ENCODE data around the gene PPP1R15B.
A peak's percentile ranks its signal among the peaks of the same experiment; 100 is the strongest.

PPP1R15B gene

DNA sequence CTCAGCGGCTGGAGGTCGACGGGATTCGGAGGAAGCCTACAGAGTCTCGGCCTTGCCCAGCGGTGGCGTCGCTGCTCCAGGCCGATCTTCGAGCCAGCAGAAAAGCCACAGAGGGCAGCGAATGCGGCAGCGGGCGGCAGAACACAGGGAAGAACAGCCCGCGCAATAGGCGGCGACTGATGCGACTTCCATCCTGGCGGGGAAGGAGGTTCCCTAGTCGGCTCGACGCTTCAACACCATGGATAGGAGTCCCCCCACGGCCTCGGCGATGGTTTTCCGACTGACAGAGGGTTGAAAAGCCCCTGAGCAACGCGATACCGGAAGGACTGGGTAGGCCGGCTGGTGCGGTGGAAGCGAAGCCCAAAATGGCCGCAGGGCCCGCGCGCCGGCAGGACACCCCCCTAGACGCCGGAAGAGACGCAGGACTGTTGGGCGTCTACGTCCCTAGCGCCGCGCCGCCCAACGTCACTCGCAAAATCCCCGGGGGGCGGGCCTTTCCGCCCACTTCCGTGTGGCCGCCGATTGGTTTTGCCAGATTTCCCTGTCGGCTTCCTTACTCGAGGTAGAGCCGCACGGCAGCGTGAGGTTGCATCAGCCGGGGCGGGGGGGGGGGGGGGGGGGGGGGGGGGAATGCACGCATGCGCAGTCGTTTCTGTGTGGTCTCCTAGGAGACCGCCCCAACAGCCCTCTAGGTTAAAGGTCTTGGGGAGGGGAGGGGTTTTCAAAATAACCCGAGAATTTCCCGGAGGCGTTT lies at the start of gene PPP1R15B:
PPP1R15B (minus strand) TSS at position 367 of the 754 bp plus-strand sequence. CDS start 406 bp downstream, outside the sequence.
- DNase-seq, result peak; percentile 97

DNA sequence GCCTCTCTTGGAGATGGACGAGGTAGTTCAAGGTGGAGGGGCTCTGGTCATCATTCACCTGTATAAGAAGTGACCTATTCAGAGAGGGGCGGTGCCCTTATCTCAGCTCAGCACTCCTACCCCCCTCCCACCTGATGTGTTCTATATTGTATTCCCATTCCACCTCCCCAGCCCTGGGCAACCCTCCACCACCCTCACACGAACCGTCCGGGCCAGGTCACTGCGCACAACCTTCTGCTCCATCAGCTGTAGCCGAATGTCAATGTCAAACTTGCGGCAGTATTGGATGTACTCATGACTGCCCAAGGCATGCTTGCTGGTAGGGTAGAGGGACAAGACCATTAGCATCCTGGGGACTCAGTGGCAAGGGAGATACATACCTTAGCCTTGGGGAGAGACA lies 48.7 kb upstream of the PPP1R15B start:
- DNase-seq, result no peak

DNA sequence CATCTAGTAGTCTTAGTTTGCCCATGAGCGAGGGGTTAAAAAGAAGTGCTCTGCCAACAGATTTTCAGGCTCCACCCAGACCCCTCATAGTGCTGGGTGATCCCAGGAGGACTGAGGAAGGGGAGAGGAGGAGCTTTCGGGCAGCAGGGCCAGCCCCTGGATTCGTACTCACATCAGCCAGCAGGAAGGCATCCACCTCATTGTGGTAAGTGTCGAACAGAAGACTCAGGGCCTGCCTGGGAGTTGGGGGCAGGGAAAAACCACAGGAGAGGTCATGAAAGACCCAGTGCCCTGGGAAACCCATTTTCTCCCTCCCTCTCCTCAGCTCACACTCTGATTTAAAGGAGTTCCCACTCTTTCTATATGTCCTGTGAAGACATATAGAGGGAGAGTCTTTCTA lies 48.1 kb upstream of the PPP1R15B start:
- DNase-seq, result no peak

DNA sequence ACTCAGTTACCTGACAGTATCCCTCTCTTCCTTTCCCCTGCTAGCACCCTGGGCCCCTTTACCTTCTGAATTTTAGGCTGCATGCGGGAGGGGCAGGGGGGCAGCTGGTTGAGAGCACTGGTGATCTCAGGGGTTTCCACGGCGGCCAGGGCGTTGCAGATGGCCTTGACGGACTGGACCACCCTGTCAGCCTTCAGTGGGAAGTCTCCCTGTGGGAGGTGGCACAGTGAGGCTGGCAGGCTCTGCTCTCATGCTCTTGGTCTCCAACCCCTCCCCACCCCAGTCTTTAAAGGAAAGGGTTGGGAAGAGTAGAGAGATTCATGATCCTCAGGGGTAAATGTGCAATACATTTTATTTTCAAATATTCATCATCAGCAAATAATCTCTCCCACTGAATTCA lies 46.0 kb upstream of the PPP1R15B start:
- DNase-seq, result no peak

DNA sequence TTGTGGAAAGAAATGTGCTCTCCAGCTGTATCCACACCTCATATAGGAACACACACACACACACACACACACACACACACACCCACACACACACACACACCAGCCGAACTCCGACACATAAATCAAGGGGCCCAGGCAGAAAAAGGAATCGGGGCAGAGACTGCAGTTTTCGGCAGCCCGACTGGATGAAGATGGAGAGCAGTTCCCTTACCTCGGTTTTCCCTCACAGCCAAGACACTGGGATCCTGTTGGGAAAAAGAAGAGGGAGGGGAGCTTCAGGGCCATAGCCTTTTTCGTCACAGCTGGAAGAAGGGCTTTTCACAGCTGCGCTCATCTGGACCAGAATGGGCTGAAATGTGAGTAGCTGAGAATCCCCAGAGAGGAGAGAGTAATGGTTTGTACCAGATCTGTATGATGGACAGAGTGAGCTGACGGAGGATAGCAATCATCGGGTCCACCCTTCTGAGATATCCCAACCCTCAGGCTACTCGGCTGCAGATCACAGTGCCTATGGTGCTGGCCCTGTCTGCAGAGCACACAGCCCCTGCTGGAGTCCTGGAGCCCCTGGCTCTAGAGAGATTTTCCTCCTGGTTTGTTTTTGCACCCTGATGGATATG lies 45.3 kb upstream of the PPP1R15B start:
- no peak for DNase-seq

DNA sequence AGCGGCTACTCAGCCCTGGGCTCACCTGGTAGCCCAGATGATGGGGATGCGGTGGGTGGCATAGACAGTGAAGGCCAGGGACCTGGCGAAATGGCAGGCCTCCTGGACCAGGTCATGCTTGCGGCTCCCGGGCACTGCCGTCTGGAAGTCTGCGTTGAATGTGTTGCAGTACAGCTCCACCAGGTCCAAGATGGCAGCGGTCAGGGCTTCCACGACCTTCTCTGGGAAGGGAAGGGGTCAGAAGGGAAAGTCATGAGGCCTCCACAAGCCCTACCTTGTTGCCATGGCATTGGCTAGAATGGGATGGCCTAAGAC lies 44.2 kb upstream of the PPP1R15B start:
- no peak for DNase-seq

DNA sequence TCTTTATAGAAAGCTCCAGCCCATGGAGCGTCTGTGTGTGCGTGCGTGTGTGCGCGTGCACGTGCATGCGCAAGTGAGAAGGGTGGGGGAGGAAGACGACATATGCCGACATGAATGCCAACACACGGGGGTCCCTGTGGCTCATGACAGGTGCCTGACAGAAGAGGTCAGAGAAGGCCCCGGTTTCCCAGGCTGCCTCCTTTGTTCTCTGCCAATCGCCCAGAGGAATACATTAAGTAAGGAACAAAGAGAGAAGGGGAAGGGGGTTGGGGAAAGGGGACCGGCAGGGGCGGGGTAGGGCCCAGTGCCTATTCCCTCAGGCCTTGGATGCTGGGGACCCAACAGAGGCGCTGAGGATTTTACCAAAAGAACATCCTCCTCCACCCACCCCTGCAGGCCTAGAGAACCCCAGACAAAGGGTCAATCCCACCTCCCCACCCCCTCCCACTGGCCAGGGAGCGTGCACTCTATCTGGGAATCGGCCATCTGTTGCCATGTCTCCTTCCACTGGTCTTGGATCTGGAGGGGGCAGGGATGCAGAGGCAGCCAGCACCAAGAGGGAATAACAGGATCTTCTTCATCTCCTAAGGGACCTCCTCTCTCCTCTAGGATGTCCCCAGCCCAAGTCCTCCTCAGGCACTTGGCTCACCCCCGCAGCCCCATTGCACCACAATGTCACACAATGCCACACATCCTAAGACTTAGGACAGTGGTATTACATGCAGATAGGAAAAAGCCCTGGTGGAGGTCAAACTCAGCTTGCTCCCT lies 43.6 kb upstream of the PPP1R15B start:
- DNase-seq, result no peak

DNA sequence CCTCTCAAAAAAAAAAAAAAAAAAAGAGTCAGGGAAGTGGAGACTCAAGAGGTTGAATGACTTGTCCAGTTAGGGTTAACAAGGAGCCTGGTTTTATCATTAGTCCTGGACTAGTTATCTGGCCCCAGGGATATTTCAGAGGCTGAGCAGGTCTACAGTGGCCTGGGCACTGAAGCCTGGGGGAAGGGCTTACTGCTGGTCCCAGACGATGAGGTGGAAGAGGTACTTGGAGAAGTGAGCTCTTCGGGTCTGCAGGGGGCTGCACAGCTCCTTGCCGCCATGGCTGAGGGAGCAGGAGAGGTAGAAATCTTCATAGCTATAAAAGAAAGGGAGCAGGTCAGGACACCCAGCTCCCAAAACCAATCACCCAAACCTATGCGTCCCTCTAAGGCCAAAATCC lies 42.9 kb upstream of the PPP1R15B start:
- DNase-seq, result no peak

DNA sequence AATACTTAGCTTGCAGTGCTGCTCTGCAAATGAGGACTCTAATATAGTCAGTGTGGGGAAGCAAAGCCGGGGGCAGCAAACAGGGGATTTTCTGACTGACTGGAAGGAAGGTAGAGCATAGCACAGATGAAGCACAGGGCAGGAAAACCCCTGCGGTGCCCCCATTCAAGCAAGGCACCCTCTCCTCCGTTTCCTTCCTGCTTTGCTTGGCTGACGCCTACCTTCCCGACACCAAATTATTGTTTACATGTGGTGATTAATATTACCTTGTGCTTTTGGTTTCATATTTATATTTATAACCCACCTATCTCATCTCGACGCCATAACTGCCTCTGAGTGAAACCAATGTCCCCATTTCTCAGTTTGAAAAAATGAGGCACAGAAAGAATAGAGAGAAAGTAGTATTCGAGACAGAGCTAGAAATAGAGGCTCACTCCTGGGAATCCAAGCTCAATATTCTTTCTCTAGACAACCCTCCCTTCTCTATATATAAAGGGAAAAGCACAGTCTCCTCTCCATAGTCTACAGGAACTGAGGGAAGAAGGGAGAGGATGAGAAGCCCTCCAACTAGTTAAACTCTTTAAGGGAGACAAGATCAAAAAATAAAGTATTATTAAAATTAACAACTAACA lies 41.6 kb upstream of the PPP1R15B start:
- DNase-seq, result peak; percentile 78

DNA sequence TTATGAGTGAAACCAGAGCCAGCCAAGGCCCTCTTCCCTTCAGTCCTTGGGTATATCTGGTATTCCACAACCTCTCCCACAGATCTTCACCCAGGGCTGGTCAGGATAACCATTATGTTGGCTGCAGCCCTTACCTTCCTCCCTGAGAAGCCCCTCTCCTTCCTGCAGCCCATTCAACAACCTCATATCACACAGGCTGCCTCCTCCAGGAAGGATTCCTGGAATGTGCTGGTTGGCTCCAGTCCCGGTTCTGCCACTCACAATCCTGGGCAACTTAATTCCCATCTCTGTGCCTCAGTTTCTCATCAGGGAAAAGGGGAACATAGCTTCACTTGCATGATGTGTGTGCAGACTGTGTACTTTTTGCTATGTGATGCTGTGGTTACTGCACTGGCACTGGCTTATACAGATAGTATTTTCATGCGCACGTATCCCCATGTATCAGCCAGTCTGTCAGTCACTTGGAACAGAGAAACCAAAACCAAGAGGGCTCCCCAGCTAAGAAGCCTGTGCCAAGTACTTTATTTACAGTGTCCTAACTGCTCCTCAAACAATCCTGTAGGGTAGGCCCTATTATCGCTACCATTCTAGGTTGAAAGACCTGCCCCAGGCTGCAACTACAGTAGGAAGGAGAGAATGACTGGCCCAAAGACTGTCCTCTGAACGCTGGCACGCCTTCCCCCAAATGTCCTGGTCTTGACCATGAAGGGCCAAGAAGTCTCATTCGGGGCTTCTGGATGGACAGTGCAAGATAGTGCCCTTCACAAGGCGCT lies 39.9 kb upstream of the PPP1R15B start:
- no peak for DNase-seq

DNA sequence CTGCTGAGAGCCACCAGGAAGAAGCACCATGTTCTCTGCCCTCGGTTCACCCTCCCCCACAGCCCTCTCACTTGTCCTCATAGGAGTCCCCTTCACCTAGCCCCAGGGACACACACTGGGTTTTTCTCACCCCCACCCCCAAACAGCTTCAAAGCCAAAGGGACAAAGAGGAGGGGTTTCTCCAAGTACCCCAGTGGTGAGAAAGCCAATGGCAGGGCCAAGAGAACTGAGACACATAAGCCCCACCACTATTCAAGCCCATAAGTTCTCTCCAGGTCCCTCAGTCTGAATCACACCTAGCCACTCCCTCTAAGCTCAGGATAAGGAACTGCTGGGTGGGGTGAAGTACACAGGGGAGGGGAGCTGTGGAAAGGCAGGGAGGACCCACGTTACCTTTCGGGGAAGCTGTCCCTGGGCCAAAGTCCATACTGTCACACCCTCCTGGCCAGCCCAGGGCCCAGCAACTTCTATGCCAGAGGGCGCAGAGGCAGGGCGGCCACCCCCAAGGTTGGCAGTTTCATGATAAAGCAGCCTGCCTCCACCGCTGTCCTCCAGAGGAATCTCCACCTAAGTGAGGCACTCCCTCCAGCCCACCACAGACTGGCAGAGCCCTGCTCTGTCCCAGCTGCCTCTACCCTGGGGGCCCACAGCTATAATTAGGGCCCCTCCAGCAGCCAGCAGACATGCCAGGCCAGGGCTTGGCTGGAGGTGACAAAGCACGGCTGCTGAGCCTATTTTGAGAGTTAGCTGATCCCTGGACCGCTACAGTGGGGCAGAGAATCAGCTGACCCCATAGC lies 39.0 kb upstream of the PPP1R15B start:
- no peak for DNase-seq

DNA sequence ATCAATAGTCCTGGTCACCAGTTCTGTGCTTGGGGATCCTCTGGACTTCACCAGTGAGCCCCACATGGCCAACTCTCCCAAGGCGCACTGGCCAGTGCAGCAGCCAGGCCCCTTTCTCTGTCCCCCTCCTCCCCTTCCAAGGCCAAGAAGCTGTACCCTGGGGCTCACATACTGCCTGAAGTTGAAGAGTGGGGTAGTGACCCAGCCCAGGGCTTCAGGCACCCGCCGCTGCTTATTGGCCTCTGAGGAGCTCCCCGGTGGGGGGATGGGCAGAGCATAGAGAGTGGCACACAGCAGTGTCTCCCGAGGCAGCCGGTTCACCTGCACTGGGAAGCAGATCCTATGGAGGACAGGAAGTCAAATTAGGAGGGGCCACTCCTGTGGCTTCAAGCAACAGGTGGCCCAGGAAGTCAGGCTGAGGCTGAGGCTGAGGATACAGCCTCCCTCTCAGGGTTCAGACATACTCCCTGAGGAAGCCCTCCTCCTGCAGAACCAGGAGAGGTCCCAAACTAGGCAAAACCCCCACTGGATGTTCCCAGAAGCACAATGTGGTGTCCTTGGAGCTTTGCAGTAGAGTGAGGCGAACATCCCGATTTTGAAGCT lies 38.2 kb upstream of the PPP1R15B start:
- DNase-seq, result no peak

DNA sequence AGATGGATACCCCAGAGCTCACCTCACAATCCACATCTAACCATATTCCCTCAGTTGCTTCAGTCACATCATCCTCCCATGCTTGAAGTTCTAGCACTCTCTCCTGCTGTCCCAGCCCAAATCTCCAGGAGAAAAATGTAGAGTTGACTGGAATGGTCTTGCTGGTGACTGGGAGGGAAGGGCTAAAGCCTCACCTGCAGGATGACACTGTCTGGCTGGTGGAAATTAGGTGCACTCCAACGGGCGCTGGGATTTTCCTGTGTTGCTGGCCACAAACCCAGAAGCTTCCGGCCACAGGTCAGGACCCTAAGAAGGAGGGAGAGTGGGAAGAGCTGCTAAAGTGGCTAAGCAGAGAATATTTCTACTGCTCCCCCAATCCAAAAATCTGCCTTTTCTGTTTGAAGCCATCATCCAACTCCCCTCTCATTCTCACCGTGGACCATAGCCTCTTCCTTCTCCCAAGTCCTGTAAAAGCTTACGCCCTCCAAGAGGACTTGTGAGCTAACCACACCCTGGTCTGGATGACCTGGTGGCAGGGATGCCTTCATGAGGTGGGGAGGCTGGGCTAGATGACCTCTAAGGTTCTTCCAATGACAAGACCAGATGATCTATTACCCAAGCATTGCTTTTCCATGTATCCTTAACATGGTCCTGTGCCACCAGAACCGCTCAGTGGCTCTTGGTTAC lies 37.5 kb upstream of the PPP1R15B start:
- DNase-seq, result no peak

DNA sequence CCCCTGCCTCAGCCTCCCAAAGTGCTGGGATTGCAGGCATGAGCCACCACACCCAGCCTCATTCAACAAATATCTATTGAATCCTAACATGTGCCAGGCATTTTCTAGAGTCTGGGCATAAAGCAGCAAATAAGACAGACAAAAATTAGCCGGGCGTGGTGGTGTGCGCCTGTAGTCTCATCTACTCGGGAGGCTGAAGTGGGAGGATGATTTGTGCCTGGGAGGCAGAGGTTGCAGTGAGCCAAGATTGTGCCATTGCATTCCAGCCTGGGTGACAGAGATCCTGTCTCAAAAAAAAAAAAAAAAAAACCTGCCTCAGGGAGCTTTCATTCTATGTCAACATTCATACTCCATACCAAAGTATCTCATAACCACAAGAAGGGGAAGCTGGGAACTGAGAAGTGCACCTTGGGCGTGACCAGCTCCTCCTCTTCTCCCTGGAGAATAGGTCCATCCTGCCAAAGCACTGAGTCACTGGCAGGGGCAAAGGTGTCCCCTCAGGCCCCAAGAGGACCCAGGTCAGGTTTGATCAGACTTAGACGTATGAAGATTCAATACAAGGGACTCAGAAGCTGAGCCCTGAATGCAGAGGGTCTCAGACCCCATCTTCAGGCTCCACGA lies 36.8 kb upstream of the PPP1R15B start:
- no peak for DNase-seq

DNA sequence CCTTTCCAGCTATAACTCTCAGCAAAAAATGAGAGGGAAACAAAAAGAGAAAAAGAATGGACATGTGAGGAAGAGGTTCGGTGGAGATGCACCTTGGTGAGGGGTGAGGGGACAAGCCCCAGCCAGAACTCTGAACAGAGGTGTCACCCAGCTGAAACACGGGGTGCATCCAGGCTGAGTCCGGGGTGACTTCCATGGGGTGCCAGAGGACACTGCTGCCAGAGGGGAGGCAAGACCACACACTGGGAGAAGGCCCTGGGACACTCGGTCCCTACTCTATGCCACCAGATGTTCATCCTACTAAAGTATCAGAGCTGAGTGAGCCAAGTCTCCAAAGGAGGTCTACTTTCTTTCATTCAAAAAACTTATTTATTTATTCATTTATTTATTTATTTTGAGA lies 36.1 kb upstream of the PPP1R15B start:
- no peak for DNase-seq

DNA sequence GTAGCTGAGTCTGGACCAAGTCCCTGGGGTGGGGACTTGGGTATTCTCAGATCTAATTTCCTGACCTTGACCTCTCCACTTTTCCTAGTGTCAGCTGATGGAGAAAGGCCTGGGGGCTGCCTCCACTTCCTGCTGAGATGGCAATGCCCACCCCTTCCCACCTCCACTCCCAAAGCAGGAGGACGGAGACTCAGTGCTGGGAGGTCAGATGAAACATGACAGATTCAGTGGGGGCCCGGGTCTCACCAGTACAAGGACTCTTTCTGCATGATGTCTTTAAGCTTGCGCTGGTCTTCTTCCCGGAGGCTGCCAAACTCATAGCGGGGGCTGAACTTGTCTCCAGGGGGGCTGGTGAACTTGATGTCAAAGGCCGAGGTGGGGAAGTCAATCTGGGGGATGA lies 35.6 kb upstream of the PPP1R15B start:
- no peak for DNase-seq

DNA sequence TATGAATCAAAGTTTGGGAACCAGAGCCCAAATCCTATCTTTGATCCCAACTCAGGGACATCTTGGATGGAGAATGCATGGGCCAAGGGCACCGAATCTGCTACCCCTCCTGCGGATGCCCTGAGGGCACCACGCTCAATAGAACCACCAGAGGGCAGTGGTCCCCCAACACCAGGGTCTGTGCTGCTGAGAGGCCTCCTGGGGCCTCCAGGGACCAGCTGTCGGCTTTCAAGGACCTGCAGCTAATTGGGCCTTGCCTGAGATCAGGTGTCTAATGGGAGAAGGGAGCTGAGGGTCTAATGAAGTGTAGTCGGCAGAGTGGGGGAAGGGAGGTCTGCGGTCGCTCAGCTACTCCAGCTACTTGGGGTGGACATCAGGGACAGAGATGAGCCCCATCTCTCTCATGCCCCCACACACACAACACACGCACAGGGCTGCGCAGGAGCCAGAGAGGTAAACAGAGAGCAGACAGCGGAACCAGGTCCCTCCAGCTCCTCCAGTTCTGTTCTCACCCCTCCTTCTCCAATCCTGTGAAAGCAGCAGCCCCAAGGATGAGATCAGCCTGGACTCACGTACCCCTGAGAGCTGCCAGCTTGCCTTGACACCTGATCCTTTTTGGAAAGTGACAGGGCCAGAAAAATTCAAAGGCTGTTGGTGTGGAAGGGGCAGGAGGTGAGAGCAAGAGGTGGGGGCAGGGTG lies 34.9 kb upstream of the PPP1R15B start:
- peak; percentile 72 for DNase-seq

DNA sequence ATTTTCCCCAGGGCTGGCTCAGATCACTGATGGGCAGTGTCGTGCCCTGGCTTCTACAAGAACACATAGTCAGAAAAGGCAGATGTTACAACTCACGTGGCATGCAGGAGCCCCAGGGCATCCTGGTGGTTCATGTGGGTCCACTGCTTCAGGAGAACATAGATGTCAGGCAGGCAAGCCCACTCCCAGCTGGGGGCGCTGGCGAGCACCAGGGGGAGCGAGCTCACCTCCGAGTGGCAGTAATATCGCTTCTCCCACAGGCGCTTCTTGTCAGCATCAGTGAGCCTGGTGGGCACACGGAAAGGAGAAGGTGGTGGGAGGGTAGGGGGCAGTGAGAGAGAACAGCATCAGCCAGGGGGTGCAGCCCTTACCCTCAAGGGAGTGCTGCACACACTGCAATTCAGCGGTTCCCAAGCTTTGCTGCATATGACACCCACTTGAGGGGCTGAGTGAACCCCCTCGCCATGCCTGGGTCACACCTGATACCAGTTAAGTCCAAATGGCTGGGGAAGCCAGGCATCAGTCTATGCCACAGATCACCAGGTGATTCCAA lies 34.3 kb upstream of the PPP1R15B start:
- peak; percentile 20 for DNase-seq

DNA sequence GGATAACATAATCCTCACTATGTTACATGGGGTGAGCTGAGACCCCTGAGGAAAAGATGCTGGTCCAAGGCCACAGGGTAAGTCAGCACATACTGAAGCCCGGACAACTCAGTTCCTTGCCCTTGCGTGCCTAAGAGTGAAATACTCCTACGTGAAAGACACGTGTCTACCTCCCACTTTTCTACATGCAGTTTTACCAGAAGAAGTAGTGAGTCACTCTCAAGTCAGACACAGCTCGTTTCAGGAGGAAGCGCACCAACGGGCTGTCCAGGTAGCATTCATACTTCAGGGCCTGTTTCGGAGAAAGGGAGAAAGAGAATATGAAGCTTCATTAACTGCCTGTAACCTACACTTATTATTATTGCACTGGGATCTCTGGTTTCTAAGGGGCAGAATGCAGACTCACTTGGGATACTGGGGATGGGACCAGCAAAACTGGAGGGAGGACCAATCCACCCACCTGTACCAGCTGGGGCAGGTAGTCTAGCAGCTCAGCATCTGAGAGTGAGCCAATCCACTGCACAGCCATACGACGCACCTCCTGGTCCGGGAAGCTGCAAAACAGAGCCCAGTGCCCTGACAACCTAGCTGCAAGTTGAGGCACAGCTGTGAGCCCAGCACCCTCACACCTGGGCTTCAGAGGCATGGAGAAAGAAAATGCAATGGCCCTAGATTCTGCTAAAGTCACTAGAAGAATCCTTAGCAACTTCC lies 32.4 kb upstream of the PPP1R15B start:
- DNase-seq, result peak; percentile 18

Data from stimulated activated naive CD4-positive, alpha-beta T cell treated with Interleukin-2 at 50 U/mL for 16 hours (primary cell).